Measurements from ENCODE around the gene NRG2.

The NRG2 gene

DNA sequence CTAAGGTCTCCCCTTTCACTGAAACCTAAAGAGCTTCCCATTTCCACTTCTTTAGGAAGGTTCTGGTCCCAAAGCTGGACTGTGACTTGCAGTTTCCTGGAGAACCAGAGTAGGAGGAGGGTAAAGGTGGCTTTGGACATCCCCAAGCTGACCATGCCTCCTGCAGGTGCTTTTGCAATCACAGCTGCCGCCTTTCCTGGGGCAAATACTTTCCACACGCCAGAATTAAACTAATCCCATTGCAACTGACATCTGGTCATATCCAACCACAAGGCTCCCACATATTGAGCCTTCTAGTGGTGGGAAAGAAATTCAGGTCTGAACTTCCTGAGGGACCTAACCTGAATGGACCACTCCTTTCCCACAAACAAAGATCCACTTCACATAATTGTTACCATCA, 92.7 kb downstream of the NRG2 start:
- H3K4me1 ChIP-seq = peaks cover 6% of the 10 kb centered on the region

DNA sequence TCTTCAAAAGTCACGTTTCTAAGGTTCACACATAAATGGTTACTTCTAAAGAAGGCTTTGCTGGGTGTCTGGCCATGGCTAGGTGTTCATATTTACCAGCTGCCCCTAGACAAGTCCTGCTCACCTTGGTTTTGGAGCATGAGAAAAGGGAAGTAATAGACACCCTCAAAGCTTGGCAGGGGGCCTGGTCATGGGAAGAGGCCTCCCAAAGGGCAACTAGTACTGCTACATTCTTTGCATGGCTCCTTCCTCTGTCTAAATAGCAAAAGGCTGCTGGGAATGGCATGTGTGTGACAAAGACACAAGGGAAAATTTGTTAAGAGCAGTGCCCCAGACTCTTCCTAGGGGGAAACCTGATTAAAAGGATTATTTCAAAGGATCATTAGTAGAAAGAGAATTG, 93.4 kb downstream of the NRG2 start:
- Histone ChIP-seq H3K4me2 (ENCODE audit: low read length) (no peak overlapping the region), H3K27ac (no peak overlapping the region), H3K9ac (no peak overlapping the region), H3K4me3 (ENCODE audit: low read depth, low read length) (no peak overlapping the region), H3K36me3 (ENCODE audit: control insufficient read depth, insufficient read depth, low read length) (no peaks in the 10 kb centered on the region), H3K79me2 (peaks cover 10% of the 10 kb centered on the region), H3K9me3 (ENCODE audit: control insufficient read depth, low read length) (no peaks in the 10 kb centered on the region), H3K27me3 (ENCODE audit: control insufficient read depth, insufficient read depth, low read length) (no peaks in the 10 kb centered on the region), H3K4me1 (peaks cover 3% of the 10 kb centered on the region), H2AFZ (no peak overlapping the region)
- TF ChIP-seq, protein P1, sequence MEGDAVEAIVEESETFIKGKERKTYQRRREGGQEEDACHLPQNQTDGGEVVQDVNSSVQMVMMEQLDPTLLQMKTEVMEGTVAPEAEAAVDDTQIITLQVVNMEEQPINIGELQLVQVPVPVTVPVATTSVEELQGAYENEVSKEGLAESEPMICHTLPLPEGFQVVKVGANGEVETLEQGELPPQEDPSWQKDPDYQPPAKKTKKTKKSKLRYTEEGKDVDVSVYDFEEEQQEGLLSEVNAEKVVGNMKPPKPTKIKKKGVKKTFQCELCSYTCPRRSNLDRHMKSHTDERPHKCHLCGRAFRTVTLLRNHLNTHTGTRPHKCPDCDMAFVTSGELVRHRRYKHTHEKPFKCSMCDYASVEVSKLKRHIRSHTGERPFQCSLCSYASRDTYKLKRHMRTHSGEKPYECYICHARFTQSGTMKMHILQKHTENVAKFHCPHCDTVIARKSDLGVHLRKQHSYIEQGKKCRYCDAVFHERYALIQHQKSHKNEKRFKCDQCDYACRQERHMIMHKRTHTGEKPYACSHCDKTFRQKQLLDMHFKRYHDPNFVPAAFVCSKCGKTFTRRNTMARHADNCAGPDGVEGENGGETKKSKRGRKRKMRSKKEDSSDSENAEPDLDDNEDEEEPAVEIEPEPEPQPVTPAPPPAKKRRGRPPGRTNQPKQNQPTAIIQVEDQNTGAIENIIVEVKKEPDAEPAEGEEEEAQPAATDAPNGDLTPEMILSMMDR (IDR thresholded peaks at IDR 0.05) = no peak

More for the DNA sequence above, 92.7 kb downstream of the NRG2 start:
- Histone ChIP-seq H3K36me3 (ENCODE audit: control insufficient read depth, insufficient read depth, low read length) (no peaks in the 10 kb centered on the region), H3K27ac (no peak overlapping the region), H3K9ac (no peak overlapping the region), H3K79me2 (peaks cover 10% of the 10 kb centered on the region), H3K4me2 (ENCODE audit: low read length) (no peak overlapping the region), H3K9me3 (ENCODE audit: control insufficient read depth, low read length) (no peaks in the 10 kb centered on the region), H2AFZ (no peak overlapping the region), H3K27me3 (ENCODE audit: control insufficient read depth, insufficient read depth, low read length) (no peaks in the 10 kb centered on the region), H3K4me3 (ENCODE audit: low read depth, low read length) (no peak overlapping the region)
- TF ChIP-seq, protein P1 (IDR thresholded peaks at IDR 0.05) = no peak

DNA sequence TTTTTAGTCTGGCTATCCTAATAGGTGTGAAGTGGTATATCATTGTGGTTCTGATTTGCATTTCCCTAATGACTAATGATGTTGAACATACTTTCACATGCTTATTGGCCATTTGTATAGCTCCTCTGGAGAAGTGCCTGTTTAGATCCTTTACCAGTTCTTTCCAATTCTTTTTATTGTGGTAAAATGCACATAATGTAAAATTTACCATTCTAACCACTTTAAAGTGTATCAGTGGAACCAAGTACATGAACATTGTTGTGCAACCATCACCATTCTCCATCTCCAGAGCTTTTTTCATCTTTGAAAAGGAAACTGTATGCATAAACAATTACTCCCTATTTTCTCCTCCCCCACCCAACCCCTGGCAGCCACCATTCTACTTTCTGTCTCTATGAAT, 95.4 kb downstream of the NRG2 start:
- Histone ChIP-seq H2AFZ (no peak overlapping the region), H3K4me2 (ENCODE audit: low read length) (no peak overlapping the region), H3K4me3 (ENCODE audit: low read depth, low read length) (no peak overlapping the region), H3K9ac (no peak overlapping the region), H3K27me3 (ENCODE audit: control insufficient read depth, insufficient read depth, low read length) (no peaks in the 10 kb centered on the region), H3K36me3 (ENCODE audit: control insufficient read depth, insufficient read depth, low read length) (no peaks in the 10 kb centered on the region), H3K27ac (no peak overlapping the region), H3K9me3 (ENCODE audit: control insufficient read depth, low read length) (no peaks in the 10 kb centered on the region), H3K79me2 (peaks cover 7% of the 10 kb centered on the region), H3K4me1 (no peaks in the 10 kb centered on the region)
- TF ChIP-seq, protein P1 (IDR thresholded peaks at IDR 0.05) = no peak

DNA sequence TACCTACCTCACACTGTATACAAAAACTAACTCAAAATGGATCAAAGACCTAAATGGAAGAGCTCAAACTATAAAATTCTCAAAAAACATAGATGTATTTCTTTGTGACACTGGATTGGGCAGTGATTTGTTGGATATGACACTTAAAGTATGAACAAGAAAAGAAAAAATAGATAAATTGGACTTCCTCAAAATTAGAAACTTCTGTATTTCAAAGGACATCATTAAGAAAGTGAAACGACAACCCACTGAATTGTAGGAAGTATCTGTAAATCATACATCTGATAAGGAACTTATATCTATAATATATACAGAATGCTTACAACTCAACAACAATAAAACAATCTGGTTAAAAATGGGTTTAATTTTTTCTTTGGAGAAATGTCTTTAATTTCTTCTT, 96.7 kb downstream of the NRG2 start:
- Histone ChIP-seq H3K4me2 (ENCODE audit: low read length) (no peak overlapping the region), H3K36me3 (ENCODE audit: control insufficient read depth, insufficient read depth, low read length) (no peaks in the 10 kb centered on the region), H3K79me2 (peaks cover 2% of the 10 kb centered on the region), H3K9ac (no peak overlapping the region), H3K4me3 (ENCODE audit: low read depth, low read length) (no peak overlapping the region), H2AFZ (no peak overlapping the region), H3K27me3 (ENCODE audit: control insufficient read depth, insufficient read depth, low read length) (no peaks in the 10 kb centered on the region), H3K9me3 (ENCODE audit: control insufficient read depth, low read length) (no peaks in the 10 kb centered on the region), H3K4me1 (no peaks in the 10 kb centered on the region), H3K27ac (no peak overlapping the region)
- TF ChIP-seq, protein P1 (IDR thresholded peaks at IDR 0.05) = no peak

- Histone ChIP-seq H3K9ac (no peak overlapping the region), H3K27me3 (ENCODE audit: control insufficient read depth, insufficient read depth, low read length) (no peaks in the 10 kb centered on the region), H3K79me2 (no peaks in the 10 kb centered on the region), H3K27ac (no peak overlapping the region), H3K4me1 (no peaks in the 10 kb centered on the region), H3K4me3 (ENCODE audit: low read depth, low read length) (no peak overlapping the region), H3K36me3 (ENCODE audit: control insufficient read depth, insufficient read depth, low read length) (no peaks in the 10 kb centered on the region), H2AFZ (no peak overlapping the region), H3K9me3 (ENCODE audit: control insufficient read depth, low read length) (no peaks in the 10 kb centered on the region), H3K4me2 (ENCODE audit: low read length) (no peak overlapping the region)
- TF ChIP-seq, protein P1 (IDR thresholded peaks at IDR 0.05) = no peak
Observed at GRCh38 chr5:139946006-139946405, 97.1 kb downstream of the NRG2 start.

Data from parathyroid adenoma (tissue), 2 donors.